Keratinocyte (primary cell): ENCODE results near the gene ENDOG.
"Not testable (repeated sequence)": the region's sequence is repeated elsewhere in the genome, so short reads cannot be mapped to it uniquely, and the experiment has no call there.

Source experiments
- EZH2 ChIP-seq: IDR thresholded peaks from one replicate; pipeline ENCODE4 v1.6.1; 2012; ENCODE audit warnings: inconsistent platforms, mild to moderate bottlenecking, low read length, moderate library complexity
- TF ChIP-seq, protein P1 (sequence below), 3 experiments: IDR thresholded peaks in 1 of 3; conservative IDR thresholded peaks in 1 of 3; optimal IDR thresholded peaks in 1 of 3; 2 replicates in 2 of 3; 3 replicates in 1 of 3; pipeline versions ENCODE3 to v1.5.1; 2011; ENCODE audit warnings: low read length in 3 of 3, mild to moderate bottlenecking in 3 of 3, moderate library complexity in 2 of 3, control low read depth in 1 of 3, inconsistent platforms in 1 of 3; ENCODE audit not compliant: insufficient read depth in 2 of 3; ENCODE audit errors: extremely low read depth in 1 of 3

GRCh38 chr9:128843171-128843570 is 24.9 kb downstream of the ENDOG start:
- TF ChIP-seq, protein P1, sequence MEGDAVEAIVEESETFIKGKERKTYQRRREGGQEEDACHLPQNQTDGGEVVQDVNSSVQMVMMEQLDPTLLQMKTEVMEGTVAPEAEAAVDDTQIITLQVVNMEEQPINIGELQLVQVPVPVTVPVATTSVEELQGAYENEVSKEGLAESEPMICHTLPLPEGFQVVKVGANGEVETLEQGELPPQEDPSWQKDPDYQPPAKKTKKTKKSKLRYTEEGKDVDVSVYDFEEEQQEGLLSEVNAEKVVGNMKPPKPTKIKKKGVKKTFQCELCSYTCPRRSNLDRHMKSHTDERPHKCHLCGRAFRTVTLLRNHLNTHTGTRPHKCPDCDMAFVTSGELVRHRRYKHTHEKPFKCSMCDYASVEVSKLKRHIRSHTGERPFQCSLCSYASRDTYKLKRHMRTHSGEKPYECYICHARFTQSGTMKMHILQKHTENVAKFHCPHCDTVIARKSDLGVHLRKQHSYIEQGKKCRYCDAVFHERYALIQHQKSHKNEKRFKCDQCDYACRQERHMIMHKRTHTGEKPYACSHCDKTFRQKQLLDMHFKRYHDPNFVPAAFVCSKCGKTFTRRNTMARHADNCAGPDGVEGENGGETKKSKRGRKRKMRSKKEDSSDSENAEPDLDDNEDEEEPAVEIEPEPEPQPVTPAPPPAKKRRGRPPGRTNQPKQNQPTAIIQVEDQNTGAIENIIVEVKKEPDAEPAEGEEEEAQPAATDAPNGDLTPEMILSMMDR (optimal IDR thresholded peaks at IDR 0.05 in 1 of 3, IDR thresholded peaks at IDR 0.05 in 1 of 3, conservative IDR thresholded peaks at IDR 0.05 in 1 of 3; ENCODE audit: extremely low read depth in 1 of 3, insufficient read depth in 2 of 3, low read length in 3 of 3), result not testable (repeated sequence)
- TF ChIP-seq EZH2, result not testable (repeated sequence)
